GM12878 (cell line): ENCODE data around the gene SRSF3. TPM values are rescaled to one million over a fixed set of nuclear protein-coding genes. Genes with fewer than 3 reads are reported as not detected.

Experiments
- BHLHE40 ChIP-seq, 2 experiments: fragments of 450-650 bp in 1 of 2; IDR thresholded peaks; 2 replicates each; pipeline ENCODE4 v1.6.1; 2011 to 2017; ENCODE audit warnings: low read depth in 2 of 2, borderline replicate concordance in 1 of 2, improper control_type of control experiment in 1 of 2, low read length in 1 of 2, mild to moderate bottlenecking in 1 of 2
- CHD1 ChIP-seq: IDR thresholded peaks from 2 replicates; pipeline ENCODE4 v1.6.1; 2012; ENCODE audit warnings: low read depth, low read length, improper control_type of control experiment
- CREB1 ChIP-seq: IDR thresholded peaks from 2 replicates; pipeline ENCODE4 v1.6.1; 2012; ENCODE audit warnings: low read depth, mild to moderate bottlenecking, inconsistent platforms
- CREM ChIP-seq: IDR thresholded peaks from 2 replicates; pipeline ENCODE4 v1.6.1; 2014; ENCODE audit warnings: antibody characterized with exemption, low read depth
- EED ChIP-seq: sonication (generic); IDR thresholded peaks from 2 replicates; pipeline ENCODE4 v1.6.1; 2016; ENCODE audit warnings: antibody characterized with exemption, low read depth
- FOXM1 ChIP-seq: IDR thresholded peaks from 2 replicates; pipeline ENCODE4 v1.6.1; 2012; ENCODE audit warnings: low read depth, mild to moderate bottlenecking, inconsistent platforms, low read length, moderate library complexity
- IKZF1 ChIP-seq: fragments of 450-650 bp; conservative IDR thresholded peaks from 2 replicates; pipeline ENCODE4 v1.6.1; 2017; ENCODE audit warnings: antibody characterized with exemption, mild to moderate bottlenecking
- IRF4 ChIP-seq: IDR thresholded peaks from 2 replicates; pipeline ENCODE4 v1.6.1; 2011; ENCODE audit warnings: low read depth, low read length
- MEF2A ChIP-seq: IDR thresholded peaks from 2 replicates; pipeline ENCODE4 v1.6.1; 2011; ENCODE audit warnings: low read depth, mild to moderate bottlenecking, low read length, moderate library complexity; ENCODE audit not compliant: insufficient read depth
- MTA2 ChIP-seq: fragments of 450-650 bp; IDR thresholded peaks from 2 replicates; pipeline ENCODE4 v1.6.1; 2016; ENCODE audit warnings: low read depth, mild to moderate bottlenecking, moderate library complexity
- MTA3 ChIP-seq: IDR thresholded peaks from 2 replicates; pipeline ENCODE4 v1.6.1; 2012; ENCODE audit warnings: low read length, inconsistent platforms, borderline replicate concordance
- NBN ChIP-seq: fragments of 450-650 bp; IDR thresholded peaks from 2 replicates; pipeline ENCODE4 v1.6.1; 2016
- PAX8 ChIP-seq: fragments of 450-650 bp; IDR thresholded peaks from 2 replicates; pipeline ENCODE4 v1.6.1; 2017; ENCODE audit warnings: mild to moderate bottlenecking, moderate library complexity
- SMARCA5 ChIP-seq: fragments of 450-650 bp; IDR thresholded peaks from 2 replicates; pipeline ENCODE4 v1.6.1; 2017; ENCODE audit warnings: mild to moderate bottlenecking
- SRF ChIP-seq, 2 experiments: IDR thresholded peaks; 2 replicates each; pipeline ENCODE4 v1.6.1; 2011; ENCODE audit warnings: low read depth in 2 of 2, low read length in 2 of 2, mild to moderate bottlenecking in 1 of 2, moderate library complexity in 1 of 2
- STAT3 ChIP-seq: IDR thresholded peaks from 2 replicates; pipeline ENCODE4 v1.6.1; 2011; ENCODE audit warnings: low read depth, low read length, improper control_type of control experiment
- TCF12 ChIP-seq: IDR thresholded peaks from 2 replicates; pipeline ENCODE4 v1.6.1; 2011; ENCODE audit warnings: low read depth, mild to moderate bottlenecking, low read length
- TCF3 ChIP-seq: IDR thresholded peaks from 2 replicates; pipeline ENCODE4 v1.6.1; 2012; ENCODE audit warnings: low read depth, mild to moderate bottlenecking, low read length, borderline replicate concordance; ENCODE audit not compliant: insufficient read depth
- YY1 ChIP-seq: IDR thresholded peaks from 2 replicates; pipeline ENCODE4 v1.6.1; 2011; ENCODE audit warnings: low read depth, mild to moderate bottlenecking, low read length
- polyA plus RNA-seq, 11 experiments: library from polyadenylated mRNA; depleted of rRNA in 4 of 11; unstranded in 6 of 11; stranded (reverse) in 5 of 11; fragments of >200 nt; fragmentation: Nextera tagmentation in 4 of 11; fragmentation: Illumina TruSeq in 1 of 11; extraction: Ambion mirVana in 4 of 11; extraction: Trizol in 1 of 11; gene quantifications; 1 replicate in 1 of 11; 2 replicates in 10 of 11; pipeline versions ENCODE4 v1.2.1 to v1.2.3, GENCODE V29; 2011 to 2016; ENCODE audit warnings: inconsistent platforms in 2 of 11, missing spikeins in 2 of 11, low read depth in 1 of 11
- total RNA-seq, 4 experiments: library from RNA; depleted of rRNA in 3 of 4; stranded (reverse); fragments of >200 nt in 3 of 4; fragmentation: Illumina TruSeq in 1 of 4; extraction: Trizol in 1 of 4; gene quantifications; 2 replicates each; pipeline versions ENCODE4 v1.2.1 to v1.2.3, GENCODE V29; 2013 to 2021
- TF ChIP-seq, protein P1 (sequence below): fragments of 450-650 bp; IDR thresholded peaks from 2 replicates; pipeline ENCODE4 v1.6.1; 2017; ENCODE audit warnings: low read depth, mild to moderate bottlenecking, moderate library complexity
- TF ChIP-seq, protein P2 (sequence below): fragments of 450-650 bp; formaldehyde crosslinking; IDR thresholded peaks from 2 replicates; pipeline ENCODE4 v1.5.0; 2022; ENCODE audit warnings: mild to moderate bottlenecking, missing genetic modification characterization
- TF ChIP-seq, protein P3 (sequence below): fragments of 450-650 bp; IDR thresholded peaks from 2 replicates; pipeline ENCODE4 v1.6.1; 2017; ENCODE audit warnings: mild to moderate bottlenecking, low read depth, inconsistent platforms; ENCODE audit not compliant: poor library complexity, severe bottlenecking
- TF ChIP-seq, protein P4 (sequence below): fragments of 450-650 bp; IDR thresholded peaks from 2 replicates; pipeline ENCODE4 v1.6.1; 2017; ENCODE audit warnings: mild to moderate bottlenecking

SRSF3 gene
- total and polyA plus RNA-seq, 10 of the 15 experiments (the other 5 are each of a cell fraction or from before 2014, with no cell fraction given): 195 to 1,377 (median 493) TPM

DNA sequence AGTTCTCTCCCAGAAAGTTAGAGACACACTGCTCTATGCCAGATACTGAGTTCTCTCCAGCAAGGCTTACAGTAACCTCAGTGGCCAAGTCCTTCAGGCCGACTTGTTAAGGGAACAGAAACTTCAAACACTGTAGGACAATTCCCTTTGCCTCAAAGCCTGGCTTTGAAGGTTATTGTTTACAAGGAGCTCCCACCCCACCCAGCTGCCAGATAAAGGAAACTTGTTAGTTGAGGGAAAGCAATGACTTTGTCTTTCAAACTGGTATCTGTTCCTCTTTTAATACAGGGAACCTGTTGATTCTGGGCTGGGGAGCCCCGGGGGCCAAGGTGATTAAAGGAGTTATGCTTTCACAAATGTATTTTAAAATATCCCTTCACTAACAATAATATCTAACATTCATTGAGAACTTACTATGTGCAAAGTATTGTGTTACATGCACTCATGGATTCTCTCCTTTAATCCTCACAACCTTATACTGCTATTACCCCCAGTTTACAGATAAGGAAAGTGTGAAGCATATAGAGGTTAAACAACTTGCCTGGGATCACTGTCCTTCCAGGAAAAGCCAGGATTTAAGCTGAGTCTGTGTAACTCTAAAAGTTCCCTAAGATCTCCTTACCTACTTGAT is 56.8 kb downstream of the SRSF3 start (continued):
- TF ChIP-seq STAT3 (peak; percentile 34; the same call in 1 of the 2 replicates), IRF4 (peak; percentile 49), BHLHE40 (IDR thresholded peaks at IDR 0.05; ENCODE audit: borderline replicate concordance in 1 of 2, low read depth in 2 of 2, low read length in 1 of 2) (peak; percentile 33 to 55; a peak in 2 of 4 replicates), FOXM1 (peak; percentile 74; the same call in 1 of the 2 replicates), YY1 (no peak), MEF2A (peak; percentile 56; the same call in 1 of the 2 replicates), NBN (peak; percentile 88; the same call in 1 of the 2 replicates), PAX8 (no peak), CREB1 (no peak), CHD1 (no peak), MTA2 (peak; percentile 96), EED (peak; percentile 93), CREM (peak; percentile 67), SMARCA5 (peak; percentile 44; the same call in 1 of the 2 replicates), TCF12 (peak; percentile 74), MTA3 (peak; percentile 72; the same call in 1 of the 2 replicates), IKZF1 (peak; percentile 98), TCF3 (no peak), SRF (IDR thresholded peaks at IDR 0.05; ENCODE audit: low read depth in 2 of 2, low read length in 2 of 2) (0 out of 4 replicates have a peak, but pooled peaks of 1 of the 2 experiments have one; percentile 17)
- TF ChIP-seq, protein P1, sequence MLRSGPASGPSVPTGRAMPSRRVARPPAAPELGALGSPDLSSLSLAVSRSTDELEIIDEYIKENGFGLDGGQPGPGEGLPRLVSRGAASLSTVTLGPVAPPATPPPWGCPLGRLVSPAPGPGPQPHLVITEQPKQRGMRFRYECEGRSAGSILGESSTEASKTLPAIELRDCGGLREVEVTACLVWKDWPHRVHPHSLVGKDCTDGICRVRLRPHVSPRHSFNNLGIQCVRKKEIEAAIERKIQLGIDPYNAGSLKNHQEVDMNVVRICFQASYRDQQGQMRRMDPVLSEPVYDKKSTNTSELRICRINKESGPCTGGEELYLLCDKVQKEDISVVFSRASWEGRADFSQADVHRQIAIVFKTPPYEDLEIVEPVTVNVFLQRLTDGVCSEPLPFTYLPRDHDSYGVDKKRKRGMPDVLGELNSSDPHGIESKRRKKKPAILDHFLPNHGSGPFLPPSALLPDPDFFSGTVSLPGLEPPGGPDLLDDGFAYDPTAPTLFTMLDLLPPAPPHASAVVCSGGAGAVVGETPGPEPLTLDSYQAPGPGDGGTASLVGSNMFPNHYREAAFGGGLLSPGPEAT: peak; percentile 98
- TF ChIP-seq, protein P2, sequence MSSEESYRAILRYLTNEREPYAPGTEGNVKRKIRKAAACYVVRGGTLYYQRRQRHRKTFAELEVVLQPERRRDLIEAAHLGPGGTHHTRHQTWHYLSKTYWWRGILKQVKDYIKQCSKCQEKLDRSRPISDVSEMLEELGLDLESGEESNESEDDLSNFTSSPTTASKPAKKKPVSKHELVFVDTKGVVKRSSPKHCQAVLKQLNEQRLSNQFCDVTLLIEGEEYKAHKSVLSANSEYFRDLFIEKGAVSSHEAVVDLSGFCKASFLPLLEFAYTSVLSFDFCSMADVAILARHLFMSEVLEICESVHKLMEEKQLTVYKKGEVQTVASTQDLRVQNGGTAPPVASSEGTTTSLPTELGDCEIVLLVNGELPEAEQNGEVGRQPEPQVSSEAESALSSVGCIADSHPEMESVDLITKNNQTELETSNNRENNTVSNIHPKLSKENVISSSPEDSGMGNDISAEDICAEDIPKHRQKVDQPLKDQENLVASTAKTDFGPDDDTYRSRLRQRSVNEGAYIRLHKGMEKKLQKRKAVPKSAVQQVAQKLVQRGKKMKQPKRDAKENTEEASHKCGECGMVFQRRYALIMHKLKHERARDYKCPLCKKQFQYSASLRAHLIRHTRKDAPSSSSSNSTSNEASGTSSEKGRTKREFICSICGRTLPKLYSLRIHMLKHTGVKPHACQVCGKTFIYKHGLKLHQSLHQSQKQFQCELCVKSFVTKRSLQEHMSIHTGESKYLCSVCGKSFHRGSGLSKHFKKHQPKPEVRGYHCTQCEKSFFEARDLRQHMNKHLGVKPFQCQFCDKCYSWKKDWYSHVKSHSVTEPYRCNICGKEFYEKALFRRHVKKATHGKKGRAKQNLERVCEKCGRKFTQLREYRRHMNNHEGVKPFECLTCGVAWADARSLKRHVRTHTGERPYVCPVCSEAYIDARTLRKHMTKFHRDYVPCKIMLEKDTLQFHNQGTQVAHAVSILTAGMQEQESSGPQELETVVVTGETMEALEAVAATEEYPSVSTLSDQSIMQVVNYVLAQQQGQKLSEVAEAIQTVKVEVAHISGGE (CRISPR knock-in tag): no peak
- TF ChIP-seq, protein P3, sequence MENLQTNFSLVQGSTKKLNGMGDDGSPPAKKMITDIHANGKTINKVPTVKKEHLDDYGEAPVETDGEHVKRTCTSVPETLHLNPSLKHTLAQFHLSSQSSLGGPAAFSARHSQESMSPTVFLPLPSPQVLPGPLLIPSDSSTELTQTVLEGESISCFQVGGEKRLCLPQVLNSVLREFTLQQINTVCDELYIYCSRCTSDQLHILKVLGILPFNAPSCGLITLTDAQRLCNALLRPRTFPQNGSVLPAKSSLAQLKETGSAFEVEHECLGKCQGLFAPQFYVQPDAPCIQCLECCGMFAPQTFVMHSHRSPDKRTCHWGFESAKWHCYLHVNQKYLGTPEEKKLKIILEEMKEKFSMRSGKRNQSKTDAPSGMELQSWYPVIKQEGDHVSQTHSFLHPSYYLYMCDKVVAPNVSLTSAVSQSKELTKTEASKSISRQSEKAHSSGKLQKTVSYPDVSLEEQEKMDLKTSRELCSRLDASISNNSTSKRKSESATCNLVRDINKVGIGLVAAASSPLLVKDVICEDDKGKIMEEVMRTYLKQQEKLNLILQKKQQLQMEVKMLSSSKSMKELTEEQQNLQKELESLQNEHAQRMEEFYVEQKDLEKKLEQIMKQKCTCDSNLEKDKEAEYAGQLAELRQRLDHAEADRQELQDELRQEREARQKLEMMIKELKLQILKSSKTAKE: peak; percentile 86
- TF ChIP-seq, protein P4, sequence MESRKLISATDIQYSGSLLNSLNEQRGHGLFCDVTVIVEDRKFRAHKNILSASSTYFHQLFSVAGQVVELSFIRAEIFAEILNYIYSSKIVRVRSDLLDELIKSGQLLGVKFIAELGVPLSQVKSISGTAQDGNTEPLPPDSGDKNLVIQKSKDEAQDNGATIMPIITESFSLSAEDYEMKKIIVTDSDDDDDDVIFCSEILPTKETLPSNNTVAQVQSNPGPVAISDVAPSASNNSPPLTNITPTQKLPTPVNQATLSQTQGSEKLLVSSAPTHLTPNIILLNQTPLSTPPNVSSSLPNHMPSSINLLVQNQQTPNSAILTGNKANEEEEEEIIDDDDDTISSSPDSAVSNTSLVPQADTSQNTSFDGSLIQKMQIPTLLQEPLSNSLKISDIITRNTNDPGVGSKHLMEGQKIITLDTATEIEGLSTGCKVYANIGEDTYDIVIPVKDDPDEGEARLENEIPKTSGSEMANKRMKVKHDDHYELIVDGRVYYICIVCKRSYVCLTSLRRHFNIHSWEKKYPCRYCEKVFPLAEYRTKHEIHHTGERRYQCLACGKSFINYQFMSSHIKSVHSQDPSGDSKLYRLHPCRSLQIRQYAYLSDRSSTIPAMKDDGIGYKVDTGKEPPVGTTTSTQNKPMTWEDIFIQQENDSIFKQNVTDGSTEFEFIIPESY: no peak
